Esophagus muscularis mucosa (tissue), 4 donors: ENCODE results near the gene TECTA. TPM values are rescaled to one million over a fixed set of nuclear protein-coding genes. Genes with fewer than 3 reads are reported as not detected.

ENCODE experiments used
- DNase-seq: peaks from one replicate; pipeline ENCODE4 v3.0.0-alpha.2; 2017; ENCODE audit errors: extremely low spot score
- H3K27ac ChIP-seq, 4 donors: fragments of 200-600 bp; sonication (generic); replicated peaks in 1 of 4; 1 replicate in 3 of 4; 2 replicates in 1 of 4; pipeline ENCODE4 v1.5.1; 2016 to 2019; ENCODE audit warnings: mild to moderate bottlenecking in 1 of 4
- H3K27me3 ChIP-seq, 4 donors: fragments of 200-600 bp; sonication (generic); one replicate each; pipeline versions ENCODE4 v1.5.1 to v1.6.0; 2016 to 2019
- H3K36me3 ChIP-seq, 4 donors: fragments of 200-600 bp; sonication (generic); one replicate each; pipeline ENCODE4 v1.5.1; 2016 to 2019
- H3K4me1 ChIP-seq, 4 donors: fragments of 200-600 bp; sonication (generic); one replicate each; pipeline ENCODE4 v1.5.1; 2016 to 2019
- H3K4me3 ChIP-seq, 4 donors: fragments of 200-600 bp; sonication (generic); 1 replicate in 2 of 4; 2 replicates in 2 of 4; pipeline ENCODE4 v1.5.1; 2016 to 2019; ENCODE audit warnings: mild to moderate bottlenecking in 4 of 4, moderate library complexity in 1 of 4
- H3K9me3 ChIP-seq, 4 donors: fragments of 200-600 bp; sonication (generic); 1 replicate in 3 of 4; 2 replicates in 1 of 4; pipeline ENCODE4 v1.5.1; 2016 to 2019
- EP300 ChIP-seq: sonication (generic); formaldehyde crosslinking; IDR thresholded peaks from one replicate; pipeline ENCODE4 v1.6.1; 2017; ENCODE audit warnings: antibody characterized with exemption
- POLR2A ChIP-seq: fragments of 450-650 bp; IDR thresholded peaks from one replicate; pipeline ENCODE4 v1.6.1; 2017; ENCODE audit warnings: antibody characterized with exemption, moderate library complexity, mild to moderate bottlenecking, low read depth
- POLR2AphosphoS5 ChIP-seq, 2 donors: sonication (generic); formaldehyde crosslinking; IDR thresholded peaks; one replicate each; pipeline ENCODE4 v1.6.1; 2017; ENCODE audit warnings: antibody characterized with exemption in 2 of 2
- WGBS: methylation state at CpG from one replicate; pipeline ENCODE4 v1.1.5; 2018; 5-methylcytosine and 5-hydroxymethylcytosine counted together
- intact Hi-C: fragments of 100-400 bp; cut with DNase I; formaldehyde crosslinking; loops from one replicate; pipeline ENCODE4 v1.15.1; 2023
- total RNA-seq, 4 donors: library from RNA; depleted of rRNA; stranded (reverse); fragments of >200 nt; gene quantifications; one replicate each; pipeline versions ENCODE4 v1.1.0 to v1.2.1, GENCODE V29; 2016
- TF ChIP-seq, protein P1 (sequence below), 3 experiments: fragments of 200-600 bp in 2 of 3; fragments of 450-650 bp in 1 of 3; sonication (generic) in 2 of 3; IDR thresholded peaks; one replicate each; pipeline ENCODE4 v1.5.1; 2017 to 2019; ENCODE audit warnings: antibody characterized with exemption in 3 of 3, mild to moderate bottlenecking in 2 of 3, moderate library complexity in 1 of 3

The TECTA gene
- total RNA-seq, 4 donors from 2014 or later, result 0.80 to 1.2 (median 0.90) TPM

GRCh38 chr11:121057922-121058321 lies 43.1 kb upstream of the TECTA start:
- H3K9me3 ChIP-seq, result no peaks in the 10 kb centered on the region
- TF ChIP-seq EP300, result no peak
- no peak for TF ChIP-seq POLR2A
- TF ChIP-seq, protein P1, sequence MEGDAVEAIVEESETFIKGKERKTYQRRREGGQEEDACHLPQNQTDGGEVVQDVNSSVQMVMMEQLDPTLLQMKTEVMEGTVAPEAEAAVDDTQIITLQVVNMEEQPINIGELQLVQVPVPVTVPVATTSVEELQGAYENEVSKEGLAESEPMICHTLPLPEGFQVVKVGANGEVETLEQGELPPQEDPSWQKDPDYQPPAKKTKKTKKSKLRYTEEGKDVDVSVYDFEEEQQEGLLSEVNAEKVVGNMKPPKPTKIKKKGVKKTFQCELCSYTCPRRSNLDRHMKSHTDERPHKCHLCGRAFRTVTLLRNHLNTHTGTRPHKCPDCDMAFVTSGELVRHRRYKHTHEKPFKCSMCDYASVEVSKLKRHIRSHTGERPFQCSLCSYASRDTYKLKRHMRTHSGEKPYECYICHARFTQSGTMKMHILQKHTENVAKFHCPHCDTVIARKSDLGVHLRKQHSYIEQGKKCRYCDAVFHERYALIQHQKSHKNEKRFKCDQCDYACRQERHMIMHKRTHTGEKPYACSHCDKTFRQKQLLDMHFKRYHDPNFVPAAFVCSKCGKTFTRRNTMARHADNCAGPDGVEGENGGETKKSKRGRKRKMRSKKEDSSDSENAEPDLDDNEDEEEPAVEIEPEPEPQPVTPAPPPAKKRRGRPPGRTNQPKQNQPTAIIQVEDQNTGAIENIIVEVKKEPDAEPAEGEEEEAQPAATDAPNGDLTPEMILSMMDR (IDR thresholded peaks at IDR 0.05), result no peak
- TF ChIP-seq POLR2AphosphoS5 (IDR thresholded peaks at IDR 0.05), result no peak
- DNase-seq, result no peak
- peaks cover 39 to 91% (median 73%) of the 10 kb centered on the region in 4 donors for H3K36me3 ChIP-seq
- 85% methylated on average over 4 of the region's 4 CpGs for WGBS
- H3K27ac ChIP-seq, result no peak overlapping the region
- intact Hi-C loops, result no loop called here
- no peaks in the 10 kb centered on the region for H3K27me3 ChIP-seq
- H3K4me3 ChIP-seq, result no peak overlapping the region
- no peaks in the 10 kb centered on the region for H3K4me1 ChIP-seq

GRCh38 chr11:121058941-121059340 lies 42.1 kb upstream of the TECTA start:
- WGBS, result 84% methylated on average over 3 of the region's 3 CpGs
- H3K9me3 ChIP-seq, result no peaks in the 10 kb centered on the region
- H3K4me3 ChIP-seq, result no peak overlapping the region
- intact Hi-C loops, result no loop called here
- H3K27ac ChIP-seq, result no peak overlapping the region
- H3K27me3 ChIP-seq, result no peaks in the 10 kb centered on the region
- H3K4me1 ChIP-seq, result no peaks in the 10 kb centered on the region
- DNase-seq, result no peak
- H3K36me3 ChIP-seq, result peaks cover 37 to 89% (median 70%) of the 10 kb centered on the region in 4 donors
- TF ChIP-seq, protein P1 (IDR thresholded peaks at IDR 0.05), result no peak
- TF ChIP-seq POLR2A (no peak), POLR2AphosphoS5 (IDR thresholded peaks at IDR 0.05) (no peak), EP300 (no peak)

DNA sequence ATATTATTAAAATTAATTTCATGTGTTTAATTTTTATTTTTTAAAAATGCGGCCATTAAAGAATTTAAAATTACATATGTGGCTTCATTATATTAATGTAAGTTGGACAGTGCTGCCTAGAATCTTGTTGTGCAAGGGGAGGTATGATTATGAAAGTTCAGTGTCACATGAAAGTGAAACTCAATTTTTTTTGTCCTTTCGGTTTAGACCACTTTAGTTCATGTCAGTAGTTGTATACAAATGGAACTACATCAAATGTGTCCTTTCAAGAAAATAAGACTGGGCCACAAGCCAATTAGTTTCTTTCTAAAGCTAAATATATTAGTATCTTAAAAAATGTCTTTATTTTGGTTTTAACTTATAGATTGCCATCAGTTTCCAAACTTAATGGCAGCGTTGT lies 41.4 kb upstream of the TECTA start:
- 84% methylated on average over 3 of the region's 3 CpGs for WGBS

DNA sequence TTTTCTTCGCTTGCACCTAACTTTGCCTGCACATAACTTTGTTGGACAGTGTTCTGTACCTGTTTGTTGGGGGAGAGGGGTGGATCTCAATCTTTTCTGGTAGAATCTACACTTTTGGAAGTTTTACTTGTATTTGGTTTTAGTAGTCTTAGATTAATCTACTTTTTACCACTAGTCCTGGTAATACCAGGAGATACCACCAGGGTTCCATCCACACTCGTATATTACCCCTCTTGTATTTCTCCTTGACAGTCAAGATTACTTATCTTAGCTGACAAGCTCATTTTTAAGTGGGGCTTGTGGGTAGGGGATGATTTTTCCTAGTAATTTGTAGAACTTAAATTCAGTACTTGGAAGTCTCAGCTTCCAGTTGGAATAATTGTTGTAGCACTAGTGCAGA lies 37.3 kb upstream of the TECTA start:
- no peak for DNase-seq
- no peak overlapping the region for H3K4me3 ChIP-seq
- H3K27ac ChIP-seq, result no peak overlapping the region
- intact Hi-C loops, result no loop called here
- 87% methylated on average over 2 of the region's 2 CpGs for WGBS
- no peaks in the 10 kb centered on the region for H3K27me3 ChIP-seq
- no peaks in the 10 kb centered on the region for H3K4me1 ChIP-seq
- TF ChIP-seq EP300, result no peak
- TF ChIP-seq, protein P1 (IDR thresholded peaks at IDR 0.05), result peak in 2 of 3 experiments; percentile 15 to 42
- no peaks in the 10 kb centered on the region for H3K9me3 ChIP-seq
- peaks cover 16 to 79% (median 50%) of the 10 kb centered on the region in 4 donors for H3K36me3 ChIP-seq

More for the DNA sequence above, 41.4 kb upstream of the TECTA start:
- no peak for DNase-seq
- H3K27me3 ChIP-seq, result no peaks in the 10 kb centered on the region
- no peak overlapping the region for H3K4me3 ChIP-seq
- H3K4me1 ChIP-seq, result no peaks in the 10 kb centered on the region
- peaks cover 32 to 88% (median 67%) of the 10 kb centered on the region in 4 donors for H3K36me3 ChIP-seq
- H3K27ac ChIP-seq, result no peak overlapping the region
- H3K9me3 ChIP-seq, result no peaks in the 10 kb centered on the region
- intact Hi-C loops, result no loop called here
- TF ChIP-seq, protein P1 (IDR thresholded peaks at IDR 0.05), result no peak
- no peak for TF ChIP-seq POLR2A
- no peak for TF ChIP-seq POLR2AphosphoS5 (IDR thresholded peaks at IDR 0.05)
- no peak for TF ChIP-seq EP300

GRCh38 chr11:121066623-121067022 lies 34.4 kb upstream of the TECTA start:
- Histone ChIP-seq H3K9me3 (no peaks in the 10 kb centered on the region), H3K27ac (no peak overlapping the region), H3K4me3 (no peak overlapping the region), H3K36me3 (peaks cover 6 to 67% (median 48%) of the 10 kb centered on the region in 4 donors), H3K4me1 (peaks cover 5 to 8% (median 6%) of the 10 kb centered on the region in 4 donors), H3K27me3 (no peaks in the 10 kb centered on the region)
- TF ChIP-seq POLR2AphosphoS5 (IDR thresholded peaks at IDR 0.05), result no peak
- TF ChIP-seq, protein P1 (IDR thresholded peaks at IDR 0.05), result no peak
- no peak for TF ChIP-seq EP300
- TF ChIP-seq POLR2A, result no peak
- 92% methylated on average over 3 of the region's 3 CpGs for WGBS
- no peak for DNase-seq
- intact Hi-C loops, result no loop called here
